SK-N-SH (cell line): Measurements from ENCODE around the gene CNP. TPM values are rescaled to one million over a fixed set of nuclear protein-coding genes. Genes with fewer than 3 reads are reported as not detected.
A peak's percentile ranks its signal among the peaks of the same experiment; 100 is the strongest.
"Not testable (repeated sequence)": the region's sequence is repeated elsewhere in the genome, so short reads cannot be mapped to it uniquely, and the experiment has no call there.

Source experiments
- CTCF ChIA-PET: fragments of 300-600, 350-600 bp; formaldehyde crosslinking; extraction: SDS; loops from one replicate; lab custom pipeline; 2021; lab: Yijun Ruan, JAX
- POLR2A ChIA-PET: fragments of 350-600 bp; sonication (Branson Sonifier 250); formaldehyde crosslinking; extraction: SDS; loops from one replicate; lab custom pipeline; 2020; ENCODE audit warnings: antibody characterized with exemption, inconsistent platforms; lab: Yijun Ruan, JAX
- DNase-seq: peaks from one replicate; pipeline ENCODE4 v3.0.0; 2012
- H2AFZ ChIP-seq: fragments of 200-600 bp; sonication (generic); 2 replicates; pipeline ENCODE4 v1.8.1; 2016; ENCODE audit warnings: antibody characterized with exemption, mild to moderate bottlenecking, low read depth
- H3F3A ChIP-seq: fragments of 200-600 bp; sonication (generic); replicated peaks from 2 replicates; pipeline ENCODE3; 2016; ENCODE audit warnings: antibody characterized with exemption, mild to moderate bottlenecking; ENCODE audit not compliant: insufficient read depth
- H3K27ac ChIP-seq, 2 experiments: fragments of 200-500 bp in 1 of 2; fragments of 200-600 bp in 1 of 2; sonication (Bioruptor generic) in 1 of 2; sonication (generic), shearing (Covaris generic) in 1 of 2; 2 replicates each; pipeline versions ENCODE4 v1.5.1 to v1.6.1; 2014 to 2016; ENCODE audit warnings: low read depth in 2 of 2, inconsistent platforms in 1 of 2, low read length in 1 of 2, mild to moderate bottlenecking in 1 of 2, mixed read lengths in 1 of 2
- H3K27me3 ChIP-seq: fragments of 200-600 bp; sonication (generic), shearing (Covaris generic); 2 replicates; pipeline ENCODE4 v1.6.1; 2016; ENCODE audit warnings: mixed run types; ENCODE audit not compliant: insufficient read depth
- H3K36me3 ChIP-seq, 2 experiments: fragments of 200-500 bp in 1 of 2; fragments of 200-600 bp in 1 of 2; sonication (Bioruptor generic) in 1 of 2; sonication (generic) in 1 of 2; replicated peaks in 1 of 2; 2 replicates each; pipeline versions ENCODE3 to v1.5.1; 2014 to 2016; ENCODE audit warnings: low read length in 1 of 2, mild to moderate bottlenecking in 1 of 2; ENCODE audit not compliant: insufficient read depth in 2 of 2, control insufficient read depth in 1 of 2
- H3K4me1 ChIP-seq, 2 experiments: fragments of 200-500 bp in 1 of 2; fragments of 200-600 bp in 1 of 2; sonication (Bioruptor generic) in 1 of 2; sonication (generic), shearing (Covaris generic) in 1 of 2; 2 replicates each; pipeline versions ENCODE4 v1.5.1 to v1.6.1; 2014 to 2016; ENCODE audit warnings: low read depth in 1 of 2, low read length in 1 of 2, mixed run types in 1 of 2; ENCODE audit not compliant: insufficient read depth in 2 of 2, control insufficient read depth in 1 of 2
- H3K4me2 ChIP-seq: fragments of 200-600 bp; sonication (generic), shearing (Covaris generic); 2 replicates; pipeline ENCODE4 v1.6.1; 2017; ENCODE audit warnings: mixed run types
- H3K4me3 ChIP-seq, 2 experiments: fragments of 200-500 bp in 1 of 2; fragments of 200-600 bp in 1 of 2; sonication (Bioruptor generic) in 1 of 2; sonication (generic), shearing (Covaris generic) in 1 of 2; 2 replicates each; pipeline versions ENCODE4 v1.5.1 to v1.8.1; 2014 to 2016; ENCODE audit warnings: low read depth in 2 of 2, inconsistent platforms in 1 of 2, low read length in 1 of 2, mild to moderate bottlenecking in 1 of 2, mixed read lengths in 1 of 2, moderate library complexity in 1 of 2
- H3K79me2 ChIP-seq: fragments of 200-600 bp; sonication (generic); 2 replicates; pipeline ENCODE4 v1.8.1; 2017; ENCODE audit warnings: mild to moderate bottlenecking; ENCODE audit not compliant: insufficient read depth
- H3K9ac ChIP-seq: fragments of 200-600 bp; sonication (generic); 2 replicates; pipeline ENCODE4 v1.6.1; 2017; ENCODE audit warnings: mixed run types
- H3K9me2 ChIP-seq: fragments of 200-600 bp; sonication (generic); 2 replicates; pipeline ENCODE4 v1.6.1; 2017; ENCODE audit warnings: mixed run types
- H3K9me3 ChIP-seq: fragments of 200-600 bp; sonication (generic); 2 replicates; pipeline ENCODE4 v1.6.1; 2017; ENCODE audit warnings: mixed run types, mild to moderate bottlenecking, moderate library complexity
- H4K20me1 ChIP-seq: fragments of 200-600 bp; sonication (generic); 2 replicates; pipeline ENCODE4 v1.6.1; 2017; ENCODE audit warnings: mild to moderate bottlenecking, mixed run types; ENCODE audit not compliant: insufficient read depth
- ELF1 ChIP-seq: IDR thresholded peaks from 2 replicates; pipeline ENCODE4 v1.4.0; 2012
- EZH2phosphoT487 ChIP-seq: fragments of 200-600 bp; sonication (generic); IDR thresholded peaks from 2 replicates; pipeline ENCODE4 v1.6.1; 2017; ENCODE audit warnings: low read depth, mixed run types, mild to moderate bottlenecking, antibody characterized with exemption, moderate library complexity, borderline replicate concordance
- FOSL2 ChIP-seq: IDR thresholded peaks from 2 replicates; pipeline ENCODE4 v1.4.0; 2012; ENCODE audit warnings: low read depth, mild to moderate bottlenecking, moderate library complexity, borderline replicate concordance
- FOXM1 ChIP-seq: IDR thresholded peaks from 2 replicates; pipeline ENCODE4 v1.4.0; 2012; ENCODE audit warnings: low read depth, mild to moderate bottlenecking
- GABPA ChIP-seq: IDR thresholded peaks from 2 replicates; pipeline ENCODE4 v1.4.0; 2012; ENCODE audit warnings: low read depth, mild to moderate bottlenecking
- JUND ChIP-seq: IDR thresholded peaks from 2 replicates; pipeline ENCODE4 v1.4.0; 2012
- NFIC ChIP-seq: IDR thresholded peaks from 2 replicates; pipeline ENCODE4 v1.4.0; 2012; ENCODE audit warnings: borderline replicate concordance
- RAD21 ChIP-seq: IDR thresholded peaks from 2 replicates; pipeline ENCODE4 v1.6.1; 2012; ENCODE audit warnings: mild to moderate bottlenecking, low read length
- RXRA ChIP-seq: IDR thresholded peaks from 2 replicates; pipeline ENCODE4 v1.4.0; 2012; ENCODE audit warnings: low read depth, mild to moderate bottlenecking, borderline replicate concordance
- TCF12 ChIP-seq: IDR thresholded peaks from 2 replicates; pipeline ENCODE4 v1.4.0; 2012
- USF2 ChIP-seq: fragments of 150-350 bp; IDR thresholded peaks from 2 replicates; pipeline ENCODE4 v1.6.1; 2017; ENCODE audit warnings: antibody characterized with exemption, low read length, low read depth, borderline replicate concordance
- YY1 ChIP-seq: IDR thresholded peaks from 2 replicates; pipeline ENCODE4 v1.4.0; 2012; ENCODE audit warnings: low read depth, mild to moderate bottlenecking
- WGBS: methylation state at CpG from one replicate; pipeline ENCODE4 v1.1.6; 2017; ENCODE audit warnings: low lambda C conversion rate; 5-methylcytosine and 5-hydroxymethylcytosine counted together
- polyA plus RNA-seq, 3 experiments: library from polyadenylated mRNA; depleted of rRNA; stranded (reverse); fragments of >200 nt; gene quantifications; 2 replicates each; pipeline ENCODE4 v1.2.3, GENCODE V29; 2012

Gene CNP
- polyA plus RNA-seq, 1 of the 3 experiments (the other 2 are of a cell fraction): 54.8 TPM

GRCh38 chr17:42005166-42005565, 38.6 kb downstream of the CNP start:
- Histone ChIP-seq H3K9ac (no peak overlapping the region), H3K9me3 (no peaks in the 10 kb centered on the region), H3K27ac (0 out of 4 replicates have a peak overlapping the region, but pooled peaks of 1 of the 2 experiments have one; percentile 19), H4K20me1 (peaks cover 74% of the 10 kb centered on the region), H3K9me2 (no peaks in the 10 kb centered on the region), H3F3A (no peaks in the 10 kb centered on the region), H3K27me3 (no peaks in the 10 kb centered on the region), H3K79me2 (peaks cover 99% of the 10 kb centered on the region), H3K4me3 (no peak overlapping the region), H3K4me2 (no peak overlapping the region), H2AFZ (no peak overlapping the region), H3K4me1 (peaks cover 6 to 8% of the 10 kb centered on the region in 2 experiments; a peak in 2 of 4 replicates), H3K36me3 (peaks cover 24 to 29% of the 10 kb centered on the region in 2 experiments)
- CTCF ChIA-PET: interaction anchor here (0.8 to 1.9 kb wide), 4 partner anchors 20 to 51 kb away, joined by 3 to 5 read pairs (median 4); no protein-coding TSS in a partner anchor
- no peak for DNase-seq
- 93% methylated on average over 1 of the region's 1 CpG for WGBS
- TF ChIP-seq NFIC: no peak
- no peak for TF ChIP-seq FOSL2
- TF ChIP-seq JUND: no peak
- no peak for TF ChIP-seq FOXM1
- TF ChIP-seq YY1: no peak
- no peak for TF ChIP-seq EZH2phosphoT487
- no peak for TF ChIP-seq RXRA
- no peak for TF ChIP-seq ELF1
- POLR2A ChIA-PET: interaction anchor here (1.1 kb wide), 1 partner anchor 32 kb away, joined by 5 read pairs; no protein-coding TSS in a partner anchor

- Histone ChIP-seq H3K4me3 (no peak overlapping the region), H3K9ac (no peak overlapping the region), H3K36me3 (peaks cover 0 to 5% of the 10 kb centered on the region in 2 experiments), H3K27ac (no peak overlapping the region), H2AFZ (no peak overlapping the region), H3K79me2 (peaks cover 100% of the 10 kb centered on the region), H3K4me2 (no peak overlapping the region), H3K9me2 (no peaks in the 10 kb centered on the region), H3K4me1 (peaks cover 0 to 2% of the 10 kb centered on the region in 2 experiments; a peak in 1 of 4 replicates), H3K9me3 (no peaks in the 10 kb centered on the region), H4K20me1 (peaks cover 82% of the 10 kb centered on the region), H3K27me3 (no peaks in the 10 kb centered on the region), H3F3A (no peaks in the 10 kb centered on the region)
- POLR2A ChIA-PET: interaction anchor here (1.0 to 1.3 kb wide), 2 partner anchors 8 to 36 kb away, joined by 4 to 5 read pairs; partner anchors contain the start of gene DNAJC7
- TF ChIP-seq TCF12 (no peak), GABPA (no peak), EZH2phosphoT487 (no peak), USF2 (no peak), NFIC (no peak), FOSL2 (no peak), RAD21 (peak; percentile 18; the same call in 1 of the 2 replicates)
- 90% methylated on average over 4 of the region's 4 CpGs for WGBS
- no peak for DNase-seq
- CTCF ChIA-PET: interaction anchor here (1.0 to 1.1 kb wide), 3 partner anchors 11 to 50 kb away, joined by 3 to 5 read pairs (median 4); partner anchors contain the start of gene NKIRAS2
These were observed 42.6 kb downstream of the CNP start for GRCh38 chr17:42009170-42009569.

- H3K9me3 ChIP-seq, POLR2A ChIA-PET, H2AFZ ChIP-seq, H3K27ac ChIP-seq, H3K9me2 ChIP-seq, H3K4me1 ChIP-seq, DNase-seq, H3K4me3 ChIP-seq, H3K27me3 ChIP-seq, H3K9ac ChIP-seq, H3K36me3 ChIP-seq, H3K4me2 ChIP-seq, H3F3A ChIP-seq: not testable (repeated sequence)
- CTCF ChIA-PET: interaction anchor here (0.9 kb wide), 1 partner anchor 91 kb away, joined by 4 read pairs; no protein-coding TSS in a partner anchor
- 77% methylated on average over 9 of the region's 9 CpGs for WGBS
- H4K20me1 ChIP-seq: peaks cover 71% of the 10 kb centered on the region
- H3K79me2 ChIP-seq: peaks cover 100% of the 10 kb centered on the region
These were observed 43.7 kb downstream of the CNP start for GRCh38 chr17:42010266-42010680.
